ENCODE data around the gene NLRP13. TPM values are rescaled to one million over a fixed set of nuclear protein-coding genes. Genes with fewer than 3 reads are reported as not detected.

Gene NLRP13
- total RNA-seq, 2 experiments from 2014 or later: not detected

DNA sequence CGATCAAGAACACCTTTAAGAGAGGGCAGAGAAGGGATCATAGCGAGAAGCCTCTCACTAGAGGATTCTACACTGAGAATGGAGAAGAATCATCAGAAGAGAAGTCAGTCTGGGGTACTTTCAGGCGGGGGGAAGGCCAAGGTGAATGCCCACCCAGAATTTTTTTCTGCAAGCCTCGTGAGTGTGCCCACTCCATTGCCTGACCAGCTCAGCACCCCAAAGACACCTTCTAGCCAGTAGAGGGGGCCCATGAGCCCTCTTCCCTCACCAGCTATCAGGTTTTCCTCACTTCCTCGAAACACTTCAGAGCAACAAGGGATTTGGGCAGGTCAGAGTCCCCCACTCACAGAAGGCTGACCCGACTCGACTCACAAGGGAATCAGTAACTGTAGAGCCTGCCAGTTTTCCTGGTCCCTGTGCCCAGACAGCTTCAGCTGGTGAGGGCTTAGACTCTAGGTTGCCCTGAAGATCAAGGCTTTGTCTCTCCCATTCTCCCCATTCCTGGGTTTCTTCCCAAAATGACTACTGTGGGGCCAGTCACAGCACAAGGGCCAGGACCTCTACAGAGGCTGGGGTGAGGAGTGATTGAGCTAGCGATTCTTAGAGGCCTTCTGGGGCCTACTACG is 18.4 kb downstream of the NLRP13 start:
- Mint-ChIP-seq H3K27me3 (peaks cover 13% of the 10 kb centered on the region), H3K36me3 (no peaks in the 10 kb centered on the region), H3K9me3 (peaks cover 21% of the 10 kb centered on the region), H3K4me3 (no peak overlapping the region), H3K27ac (no peak overlapping the region), H3K4me1 (no peaks in the 10 kb centered on the region)
- no peak for DNase-seq

DNA sequence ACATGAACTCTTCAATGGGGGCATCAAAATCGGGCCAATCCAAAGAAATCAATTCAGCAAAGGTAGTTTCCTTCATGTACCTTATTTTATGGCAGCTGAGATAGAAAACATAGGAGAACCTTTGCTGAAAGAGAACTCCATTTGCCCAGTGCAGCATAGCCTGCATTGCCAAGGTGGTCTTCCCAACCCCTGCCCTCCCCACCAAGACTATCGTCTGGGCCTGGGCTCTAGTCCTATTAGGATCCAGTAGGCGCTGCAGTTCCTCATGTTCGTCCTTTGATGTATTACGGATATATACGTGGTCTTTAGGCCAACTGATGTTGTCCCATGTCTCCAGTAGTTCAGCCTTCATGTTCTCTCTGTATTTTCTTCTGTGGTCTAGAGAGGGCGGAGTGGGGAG is 19.2 kb downstream of the NLRP13 start:
- Mint-ChIP-seq H3K36me3 (no peaks in the 10 kb centered on the region), H3K4me1 (no peaks in the 10 kb centered on the region), H3K27ac (no peak overlapping the region), H3K27me3 (peaks cover 13% of the 10 kb centered on the region), H3K4me3 (no peak overlapping the region), H3K9me3 (peaks cover 13% of the 10 kb centered on the region)
- DNase-seq: no peak

DNA sequence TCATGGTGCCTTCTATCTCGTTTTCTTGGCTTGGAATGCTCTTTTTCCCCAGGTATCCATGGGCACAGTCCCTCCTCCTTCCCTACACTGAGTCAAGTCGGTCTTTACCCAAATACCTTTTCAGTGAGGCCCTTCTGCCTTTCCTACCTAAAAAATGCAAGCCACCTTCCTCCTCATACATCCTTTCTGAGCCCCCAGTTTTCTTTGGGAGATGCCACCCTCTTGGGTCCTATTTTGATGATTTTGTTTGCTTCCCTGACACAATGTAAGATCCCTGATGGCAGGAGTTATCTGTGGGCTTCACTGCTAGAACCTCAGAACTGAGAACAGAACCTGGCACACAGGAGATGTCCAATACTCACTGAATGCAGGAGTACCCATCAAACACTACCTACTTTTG is 22.3 kb downstream of the NLRP13 start:
- H3K9me3 Mint-ChIP-seq: peaks cover 1% of the 10 kb centered on the region
- H3K4me1 Mint-ChIP-seq: no peaks in the 10 kb centered on the region
- H3K27ac Mint-ChIP-seq: no peak overlapping the region
- H3K27me3 Mint-ChIP-seq: peaks cover 11% of the 10 kb centered on the region
- no peaks in the 10 kb centered on the region for H3K36me3 Mint-ChIP-seq
- no peak overlapping the region for H3K4me3 Mint-ChIP-seq
- no peak for DNase-seq

DNA sequence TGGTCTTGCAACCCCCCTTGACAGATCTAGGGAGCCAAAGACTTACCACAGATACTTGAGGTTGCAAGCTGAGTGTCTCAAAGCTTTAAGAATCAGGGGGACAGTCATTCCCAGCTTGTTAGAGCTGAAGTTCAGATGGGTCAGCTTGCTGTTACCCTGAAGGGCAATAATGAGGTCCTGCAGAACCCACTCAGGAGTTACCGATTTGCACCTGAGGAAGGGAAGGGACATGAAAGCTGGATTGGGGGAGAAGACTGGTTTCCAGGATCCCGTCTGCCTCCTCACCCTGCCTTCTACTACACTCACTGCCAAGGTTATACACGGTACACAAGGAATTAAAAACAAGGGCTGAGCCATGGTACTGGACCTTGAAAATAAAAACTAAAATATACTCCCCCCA is 24.4 kb downstream of the NLRP13 start:
- DNase-seq: no peak
- H3K9me3 Mint-ChIP-seq: no peaks in the 10 kb centered on the region
- H3K36me3 Mint-ChIP-seq: no peaks in the 10 kb centered on the region
- no peak overlapping the region for H3K27ac Mint-ChIP-seq
- H3K27me3 Mint-ChIP-seq: peaks cover 12% of the 10 kb centered on the region
- H3K4me1 Mint-ChIP-seq: no peaks in the 10 kb centered on the region
- no peak overlapping the region for H3K4me3 Mint-ChIP-seq

DNA sequence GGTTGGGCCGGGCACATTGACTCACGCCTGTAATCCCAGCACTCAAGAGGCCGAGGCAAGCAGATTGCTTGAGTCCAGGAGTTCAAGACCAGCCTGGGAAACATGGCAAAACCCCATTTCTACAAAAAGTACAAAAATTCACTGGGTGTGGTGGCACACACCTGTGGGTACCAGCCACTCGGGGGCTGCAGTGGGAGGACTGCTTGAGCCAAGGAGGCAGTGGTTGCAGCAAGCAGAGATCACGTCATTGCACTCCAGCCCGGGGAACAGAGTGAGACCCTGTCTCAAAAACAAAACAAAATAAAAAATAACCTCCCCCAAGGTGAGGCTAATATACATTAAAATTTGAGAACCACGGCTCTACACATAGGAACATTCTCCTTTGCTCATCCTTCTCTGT is 24.9 kb downstream of the NLRP13 start:
- no peak for DNase-seq
- Mint-ChIP-seq H3K4me3 (no peak overlapping the region), H3K27me3 (peaks cover 12% of the 10 kb centered on the region), H3K27ac (no peak overlapping the region), H3K4me1 (no peaks in the 10 kb centered on the region), H3K9me3 (no peaks in the 10 kb centered on the region), H3K36me3 (no peaks in the 10 kb centered on the region)

DNA sequence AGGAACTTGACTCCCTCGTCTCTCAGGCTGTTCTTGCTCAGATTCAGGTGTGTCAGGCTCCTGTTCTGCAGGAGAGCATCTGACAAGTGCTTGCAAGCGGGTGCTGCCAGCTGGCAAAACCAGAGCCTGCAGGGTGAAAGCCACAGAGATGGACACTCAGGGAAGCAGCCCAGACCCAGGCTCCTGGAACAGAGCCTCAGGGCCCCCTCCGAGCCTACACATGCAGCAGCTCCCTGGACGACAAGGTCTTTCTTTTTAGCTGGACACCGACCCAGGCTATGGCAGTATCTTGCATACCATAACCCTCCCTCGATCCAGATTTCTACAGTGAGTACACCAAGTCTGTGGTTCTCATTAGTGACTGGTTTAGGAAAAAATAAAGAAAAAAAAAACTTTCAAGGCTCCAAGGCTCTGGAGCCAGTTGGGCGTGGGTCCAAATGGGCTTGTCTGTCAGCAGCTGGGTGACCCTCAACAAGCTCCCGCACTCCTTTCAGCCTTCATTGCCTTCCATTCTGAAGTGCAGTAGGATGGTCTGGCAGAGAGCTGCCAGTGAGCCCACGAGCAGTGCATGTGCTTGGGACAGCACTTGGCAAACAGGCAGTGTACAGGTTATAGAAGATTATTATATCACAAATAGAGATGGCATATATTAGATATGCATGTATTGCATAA is 29.9 kb downstream of the NLRP13 start:
- no peak for DNase-seq
- H3K9me3 Mint-ChIP-seq: peaks cover 2% of the 10 kb centered on the region
- peaks cover 3% of the 10 kb centered on the region for H3K27me3 Mint-ChIP-seq
- H3K4me1 Mint-ChIP-seq: no peaks in the 10 kb centered on the region
- H3K27ac Mint-ChIP-seq: no peak overlapping the region
- H3K4me3 Mint-ChIP-seq: no peak overlapping the region
- no peaks in the 10 kb centered on the region for H3K36me3 Mint-ChIP-seq

DNA sequence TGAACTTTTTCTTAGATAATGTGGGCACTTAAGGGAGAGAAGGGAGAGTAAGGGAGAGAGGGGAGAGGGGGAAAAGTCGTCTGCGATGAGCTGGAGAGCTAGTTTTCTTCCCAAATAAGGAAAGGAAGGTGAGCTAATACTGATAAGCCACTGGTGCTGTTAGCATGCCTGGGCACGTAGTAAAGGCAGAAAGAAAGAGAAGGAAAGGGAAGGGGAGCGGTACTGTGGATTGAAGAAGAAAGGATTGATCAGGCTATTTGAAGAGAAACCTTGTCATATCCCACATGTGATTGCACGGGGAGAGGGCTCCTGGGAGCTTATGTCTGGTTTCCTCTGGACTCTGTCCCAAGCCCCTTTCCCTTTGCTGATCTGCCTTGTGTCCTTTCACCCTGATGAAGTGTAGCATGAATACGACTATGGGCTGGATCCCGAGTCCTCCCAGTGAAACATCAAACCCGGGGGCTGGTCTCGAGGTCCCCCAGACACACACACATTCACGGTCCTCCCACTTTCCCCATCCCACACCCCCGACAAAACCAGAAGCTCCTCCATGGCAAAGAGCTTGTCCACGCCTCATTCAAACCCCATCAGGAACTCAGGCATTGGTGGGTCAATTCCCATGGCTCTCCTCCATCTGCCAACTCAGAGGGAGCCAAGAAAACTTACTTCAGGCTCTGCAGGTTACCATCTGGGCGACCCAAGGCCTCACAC is 30.6 kb downstream of the NLRP13 start:
- H3K36me3 Mint-ChIP-seq: no peaks in the 10 kb centered on the region
- no peak overlapping the region for H3K4me3 Mint-ChIP-seq
- H3K9me3 Mint-ChIP-seq: peaks cover 2% of the 10 kb centered on the region
- no peak for DNase-seq
- H3K27me3 Mint-ChIP-seq: peaks cover 3% of the 10 kb centered on the region
- no peak overlapping the region for H3K27ac Mint-ChIP-seq
- H3K4me1 Mint-ChIP-seq: no peaks in the 10 kb centered on the region

DNA sequence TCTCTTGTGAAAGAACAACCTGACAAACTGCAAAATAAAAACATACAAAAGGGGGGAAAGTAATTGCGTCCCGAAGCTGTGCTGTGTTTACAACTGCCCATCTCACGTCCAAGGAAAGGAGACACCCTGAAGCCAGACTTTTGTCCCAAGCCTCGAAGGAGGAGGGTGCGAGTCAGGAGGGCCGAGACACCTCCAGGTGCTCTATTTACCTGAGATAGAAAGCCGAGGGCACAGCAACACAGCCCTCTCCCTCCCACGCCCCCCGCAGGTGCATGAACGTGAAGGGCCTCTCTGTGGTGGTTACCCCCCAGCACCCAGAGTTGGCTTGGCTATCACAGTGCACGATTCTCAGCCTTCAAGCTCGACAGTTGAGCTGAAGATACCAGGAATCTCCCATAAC is 33.2 kb downstream of the NLRP13 start:
- H3K4me3 Mint-ChIP-seq: no peak overlapping the region
- DNase-seq: no peak
- H3K27ac Mint-ChIP-seq: no peak overlapping the region
- H3K36me3 Mint-ChIP-seq: no peaks in the 10 kb centered on the region
- peaks cover 5% of the 10 kb centered on the region for H3K27me3 Mint-ChIP-seq
- H3K9me3 Mint-ChIP-seq: peaks cover 5% of the 10 kb centered on the region
- H3K4me1 Mint-ChIP-seq: no peaks in the 10 kb centered on the region

DNA sequence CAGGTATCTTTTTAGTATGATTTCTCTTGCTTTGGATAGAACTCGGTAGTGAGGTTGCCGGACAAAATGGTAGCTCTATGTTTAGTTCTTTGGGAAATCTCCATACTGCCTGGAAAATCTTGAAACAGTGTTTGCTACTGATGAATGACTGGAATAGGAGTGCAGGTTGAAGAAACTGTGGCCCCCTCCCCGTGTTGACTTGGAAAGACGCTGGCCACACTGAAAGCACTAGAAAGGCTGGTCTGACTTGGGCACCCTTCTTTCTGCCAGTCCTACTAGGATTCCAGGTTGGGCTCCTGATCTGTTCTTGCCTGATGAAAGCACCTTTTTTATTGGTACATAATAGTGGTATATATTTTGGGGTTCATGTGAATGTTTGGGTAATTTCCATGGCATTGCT is 49.5 kb downstream of the NLRP13 start:
- peaks cover 4% of the 10 kb centered on the region for H3K27me3 Mint-ChIP-seq
- peaks cover 6% of the 10 kb centered on the region for H3K9me3 Mint-ChIP-seq
- no peak overlapping the region for H3K4me3 Mint-ChIP-seq
- no peaks in the 10 kb centered on the region for H3K36me3 Mint-ChIP-seq
- H3K27ac Mint-ChIP-seq: no peak overlapping the region
- DNase-seq: no peak
- no peaks in the 10 kb centered on the region for H3K4me1 Mint-ChIP-seq

DNA sequence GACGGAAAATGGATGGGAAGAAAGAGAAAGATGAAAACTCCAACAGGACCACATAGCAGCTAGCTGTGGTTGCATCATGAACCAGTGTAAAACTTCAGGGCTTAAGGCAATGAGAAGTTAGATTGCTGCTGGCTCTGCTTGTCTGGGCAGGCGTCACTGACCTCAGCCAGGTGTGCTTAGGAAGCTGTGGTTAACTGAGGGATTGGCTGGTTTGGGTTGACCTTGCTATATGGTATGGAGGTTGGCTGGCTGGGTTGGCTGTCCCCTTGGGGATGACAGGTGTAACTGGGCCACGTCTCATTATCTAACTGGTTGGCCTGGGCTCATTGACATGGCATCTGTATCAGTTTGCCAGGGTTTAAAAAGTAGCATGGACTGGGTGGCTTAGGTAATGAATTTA is 54.9 kb downstream of the NLRP13 start:
- Mint-ChIP-seq H3K4me1 (no peaks in the 10 kb centered on the region), H3K27me3 (peaks cover 9% of the 10 kb centered on the region), H3K4me3 (no peak overlapping the region), H3K27ac (no peak overlapping the region), H3K36me3 (no peaks in the 10 kb centered on the region), H3K9me3 (peaks cover 13% of the 10 kb centered on the region)
- DNase-seq: no peak

DNA sequence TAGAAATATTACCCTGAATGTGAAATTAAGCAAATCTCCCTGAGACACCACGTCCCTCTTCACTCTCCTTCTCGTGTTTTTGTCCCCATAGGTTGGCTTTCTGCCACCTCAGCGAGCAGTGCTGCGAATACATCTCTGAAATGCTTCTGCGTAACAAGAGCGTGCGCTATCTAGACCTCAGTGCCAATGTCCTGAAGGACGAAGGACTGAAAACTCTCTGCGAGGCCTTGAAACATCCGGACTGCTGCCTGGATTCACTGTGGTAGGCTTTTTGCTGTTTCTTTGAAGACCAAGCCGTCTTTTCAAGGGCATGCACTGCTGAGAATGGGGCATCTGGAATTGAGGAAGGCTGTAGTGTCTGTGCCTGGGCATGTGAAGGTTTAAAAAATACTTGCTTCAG is 61.4 kb downstream of the NLRP13 start:
- no peak for DNase-seq
- Mint-ChIP-seq H3K27ac (no peak overlapping the region), H3K27me3 (peaks cover 24% of the 10 kb centered on the region), H3K4me3 (no peak overlapping the region), H3K36me3 (no peaks in the 10 kb centered on the region), H3K4me1 (no peaks in the 10 kb centered on the region), H3K9me3 (peaks cover 7% of the 10 kb centered on the region)

DNA sequence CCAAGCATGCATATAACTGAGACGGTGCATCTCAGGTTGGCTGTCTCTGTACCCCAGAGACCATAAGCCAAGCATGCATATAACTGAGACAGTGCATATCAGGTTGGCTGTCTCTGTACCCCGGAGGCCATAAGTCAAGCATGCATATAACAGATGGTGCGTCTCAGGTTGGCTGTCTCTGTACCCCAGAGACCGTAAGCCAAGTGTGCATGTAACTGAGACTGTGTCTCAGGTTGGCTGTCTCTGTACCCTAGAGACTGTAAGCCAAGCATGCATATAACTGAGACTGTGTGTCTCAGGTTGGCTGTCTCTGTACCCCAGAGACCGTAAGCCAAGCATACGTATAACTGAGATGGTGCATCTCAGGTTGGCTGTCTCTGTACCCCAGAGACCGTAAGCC is 65.0 kb downstream of the NLRP13 start:
- peaks cover 14% of the 10 kb centered on the region for H3K27me3 Mint-ChIP-seq
- no peak overlapping the region for H3K27ac Mint-ChIP-seq

DNA sequence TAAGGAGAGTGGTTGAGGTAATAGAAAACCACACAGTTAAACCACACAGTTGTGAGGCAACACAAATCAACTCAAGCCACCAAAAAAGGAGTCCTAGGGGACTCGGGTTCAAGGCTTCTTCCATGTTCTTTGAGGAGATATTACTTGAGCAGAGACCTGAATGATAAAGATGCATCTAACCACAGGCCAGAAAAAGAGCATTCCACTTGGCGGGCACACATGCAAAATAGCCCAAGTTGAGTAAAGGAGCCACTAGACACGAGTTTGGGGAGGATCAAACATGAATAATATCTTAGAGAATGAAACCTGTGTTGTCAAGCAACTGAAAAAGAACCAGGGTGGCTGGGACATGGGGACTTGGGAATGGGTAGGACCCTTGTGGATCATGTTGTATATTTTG is 65.6 kb downstream of the NLRP13 start:
- no peak overlapping the region for H3K27ac Mint-ChIP-seq
- DNase-seq: no peak
- no peaks in the 10 kb centered on the region for H3K4me1 Mint-ChIP-seq
- H3K27me3 Mint-ChIP-seq: peaks cover 14% of the 10 kb centered on the region
- H3K9me3 Mint-ChIP-seq: peaks cover 4% of the 10 kb centered on the region
- H3K4me3 Mint-ChIP-seq: no peak overlapping the region
- no peaks in the 10 kb centered on the region for H3K36me3 Mint-ChIP-seq

More for the DNA sequence above, 65.0 kb downstream of the NLRP13 start:
- Mint-ChIP-seq H3K36me3 (no peaks in the 10 kb centered on the region), H3K9me3 (peaks cover 4% of the 10 kb centered on the region), H3K4me1 (no peaks in the 10 kb centered on the region), H3K4me3 (no peak overlapping the region)
- no peak for DNase-seq

DNA sequence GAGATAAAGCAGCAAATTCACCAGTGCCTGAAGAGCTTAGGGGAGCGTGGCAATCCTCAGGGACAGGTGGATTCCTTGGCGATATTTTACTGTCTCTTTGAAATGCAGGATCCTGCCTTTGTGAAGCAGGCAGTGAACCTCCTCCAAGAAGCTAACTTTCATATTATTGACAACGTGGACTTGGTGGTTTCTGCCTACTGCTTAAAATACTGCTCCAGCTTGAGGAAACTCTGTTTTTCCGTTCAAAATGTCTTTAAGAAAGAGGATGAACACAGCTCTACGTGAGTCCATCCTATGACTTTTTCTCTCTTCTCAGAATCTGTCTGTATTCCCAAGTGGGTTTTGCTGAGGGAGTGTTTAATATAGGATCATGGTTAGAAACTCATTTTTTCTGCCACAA is 73.2 kb downstream of the NLRP13 start:
- no peaks in the 10 kb centered on the region for H3K9me3 Mint-ChIP-seq
- H3K27ac Mint-ChIP-seq: no peak overlapping the region
- no peak overlapping the region for H3K4me3 Mint-ChIP-seq
- no peaks in the 10 kb centered on the region for H3K4me1 Mint-ChIP-seq
- DNase-seq: no peak
- H3K36me3 Mint-ChIP-seq: no peaks in the 10 kb centered on the region
- H3K27me3 Mint-ChIP-seq: peaks cover 8% of the 10 kb centered on the region

DNA sequence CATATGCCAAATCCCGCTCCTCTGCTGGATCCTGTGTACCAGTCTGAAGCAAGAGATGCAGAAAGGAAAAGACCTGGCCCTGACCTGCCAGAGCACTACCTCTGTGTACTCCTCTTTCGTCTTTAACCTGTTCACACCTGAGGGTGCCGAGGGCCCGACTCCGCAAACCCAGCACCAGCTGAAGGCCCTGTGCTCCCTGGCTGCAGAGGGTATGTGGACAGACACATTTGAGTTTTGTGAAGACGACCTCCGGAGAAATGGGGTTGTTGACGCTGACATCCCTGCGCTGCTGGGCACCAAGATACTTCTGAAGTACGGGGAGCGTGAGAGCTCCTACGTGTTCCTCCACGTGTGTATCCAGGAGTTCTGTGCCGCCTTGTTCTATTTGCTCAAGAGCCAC is 73.7 kb downstream of the NLRP13 start:
- DNase-seq: no peak
- Mint-ChIP-seq H3K27ac (no peak overlapping the region), H3K27me3 (peaks cover 8% of the 10 kb centered on the region), H3K4me3 (no peak overlapping the region), H3K4me1 (no peaks in the 10 kb centered on the region), H3K36me3 (no peaks in the 10 kb centered on the region), H3K9me3 (peaks cover 2% of the 10 kb centered on the region)

DNA sequence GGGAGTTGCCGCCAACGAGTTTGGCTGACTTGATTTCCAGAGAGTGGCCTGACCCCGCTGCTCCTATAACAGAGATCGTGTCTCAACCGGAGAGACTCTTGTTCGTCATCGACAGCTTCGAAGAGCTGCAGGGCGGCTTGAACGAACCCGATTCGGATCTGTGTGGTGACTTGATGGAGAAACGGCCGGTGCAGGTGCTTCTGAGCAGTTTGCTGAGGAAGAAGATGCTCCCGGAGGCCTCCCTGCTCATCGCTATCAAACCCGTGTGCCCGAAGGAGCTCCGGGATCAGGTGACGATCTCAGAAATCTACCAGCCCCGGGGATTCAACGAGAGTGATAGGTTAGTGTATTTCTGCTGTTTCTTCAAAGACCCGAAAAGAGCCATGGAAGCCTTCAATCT is 74.2 kb downstream of the NLRP13 start:
- Mint-ChIP-seq H3K27ac (no peak overlapping the region), H3K4me3 (no peak overlapping the region), H3K9me3 (peaks cover 2% of the 10 kb centered on the region), H3K36me3 (no peaks in the 10 kb centered on the region), H3K4me1 (no peaks in the 10 kb centered on the region), H3K27me3 (peaks cover 8% of the 10 kb centered on the region)
- DNase-seq: no peak
